B cell (primary cell): ENCODE measurements around the gene LHFPL6. TPM values are rescaled to one million over a fixed set of nuclear protein-coding genes. Genes with fewer than 3 reads are reported as not detected.

Experiments
- ATAC-seq: fragments of 200-7000 bp; cut with Tn5 transposase; one replicate; pipeline ENCODE4 v1.10.0; 2021; ENCODE audit warnings: low read depth, mild to moderate bottlenecking, moderate number of reproducible peaks, moderate library complexity
- CTCF ChIA-PET: fragments of 350-600 bp; sonication (Branson Sonifier 250); formaldehyde crosslinking; loops from one replicate; lab custom pipeline; 2021; ENCODE audit warnings: antibody characterized with exemption, inconsistent platforms; lab: Charles Lee
- POLR2A ChIA-PET: fragments of 350-600 bp; sonication (Branson Sonifier 250); formaldehyde crosslinking; loops from one replicate; lab custom pipeline; 2021; ENCODE audit warnings: antibody characterized with exemption; lab: Charles Lee
- DNase-seq: peaks from one replicate; pipeline ENCODE4 v3.0.0; 2013
- H2AFZ ChIP-seq: 2 replicates; pipeline ENCODE4 v1.6.1; 2012; ENCODE audit warnings: mild to moderate bottlenecking, low read depth, low read length; ENCODE audit not compliant: insufficient read depth, poor library complexity, severe bottlenecking
- H3K27ac ChIP-seq, 2 donors: 1 replicate in 1 of 2; 2 replicates in 1 of 2; pipeline ENCODE4 v1.5.1; 2012 to 2013; ENCODE audit warnings: low read length in 2 of 2, mild to moderate bottlenecking in 2 of 2, moderate library complexity in 1 of 2
- H3K27me3 ChIP-seq, 4 experiments: fragments of 200-600 bp in 1 of 4; sonication (generic) in 1 of 4; replicated peaks in 1 of 4; 1 replicate in 2 of 4; 2 replicates in 2 of 4; pipeline versions ENCODE4 v1.6.1 to v1.7.0; 2013 to 2016; ENCODE audit warnings: low read length in 3 of 4, mild to moderate bottlenecking in 2 of 4, mixed read lengths in 1 of 4, moderate library complexity in 1 of 4; ENCODE audit not compliant: insufficient read depth in 4 of 4, control insufficient read depth in 3 of 4; ENCODE audit errors: control extremely low read depth in 1 of 4
- H3K36me3 ChIP-seq, 2 experiments: replicated peaks in 1 of 2; 1 replicate in 1 of 2; 2 replicates in 1 of 2; pipeline versions ENCODE4 v1.6.1 to v1.7.1; 2013; ENCODE audit warnings: low read length in 1 of 2; ENCODE audit not compliant: insufficient read depth in 2 of 2, control insufficient read depth in 1 of 2; ENCODE audit errors: control extremely low read depth in 1 of 2, extremely low read depth in 1 of 2
- H3K4me1 ChIP-seq, 2 donors: fragments of 200-600 bp in 1 of 2; sonication (generic) in 1 of 2; 1 replicate in 1 of 2; 2 replicates in 1 of 2; pipeline versions ENCODE4 v1.5.1 to v1.6.1; 2013 to 2017; ENCODE audit warnings: low read length in 2 of 2; ENCODE audit not compliant: control insufficient read depth in 2 of 2, insufficient read depth in 2 of 2
- H3K4me2 ChIP-seq: replicated peaks from 2 replicates; pipeline ENCODE3; 2012; ENCODE audit warnings: mild to moderate bottlenecking, low read depth, low read length; ENCODE audit not compliant: poor library complexity, severe bottlenecking
- H3K4me3 ChIP-seq, 5 experiments: fragments of 200-600 bp in 1 of 5; sonication (generic) in 1 of 5; 1 replicate in 3 of 5; 2 replicates in 2 of 5; pipeline versions ENCODE4 v1.5.1 to v1.7.0; 2011 to 2016; ENCODE audit warnings: low read length in 4 of 5, mild to moderate bottlenecking in 4 of 5, low read depth in 2 of 5, control low read depth in 1 of 5, moderate library complexity in 1 of 5; ENCODE audit not compliant: insufficient read depth in 1 of 5; ENCODE audit errors: control extremely low read depth in 1 of 5, extremely low read depth in 1 of 5
- H3K79me2 ChIP-seq: fragments of 200-600 bp; sonication (generic); one replicate; pipeline ENCODE4 v1.6.0; 2016; ENCODE audit warnings: low read length; ENCODE audit not compliant: control insufficient read depth, insufficient read depth
- H3K9ac ChIP-seq: fragments of 200-600 bp; sonication (generic); 2 replicates; pipeline ENCODE4 v1.6.1; 2017; ENCODE audit warnings: mild to moderate bottlenecking, low read length, moderate library complexity
- H3K9me3 ChIP-seq, 3 donors: one replicate each; pipeline versions ENCODE4 v1.6.1 to v1.7.1; 2013; ENCODE audit warnings: low read length in 2 of 3; ENCODE audit not compliant: control insufficient read depth in 2 of 3, insufficient read depth in 1 of 3; ENCODE audit errors: control extremely low read depth in 1 of 3
- H4K20me1 ChIP-seq: 2 replicates; pipeline ENCODE4 v1.6.0; 2012; ENCODE audit warnings: mild to moderate bottlenecking, low read length; ENCODE audit not compliant: insufficient read depth, control insufficient read depth, poor library complexity, severe bottlenecking
- H3K27ac Mint-ChIP-seq: one replicate; pipeline ENCODE4 v1.8.0; 2021; ENCODE audit warnings: mixed read lengths
- H3K27me3 Mint-ChIP-seq: one replicate; pipeline ENCODE4 v1.8.0; 2021; ENCODE audit warnings: mixed read lengths
- H3K4me1 Mint-ChIP-seq: one replicate; pipeline ENCODE4 v1.8.0; 2021; ENCODE audit warnings: mixed read lengths
- H3K4me3 Mint-ChIP-seq: one replicate; pipeline ENCODE4 v1.8.0; 2021; ENCODE audit warnings: mixed read lengths
- H3K9me3 Mint-ChIP-seq: one replicate; pipeline ENCODE4 v1.8.0; 2022; ENCODE audit warnings: mixed read lengths; ENCODE audit not compliant: insufficient read depth
- EZH2 ChIP-seq: IDR thresholded peaks from 2 replicates; pipeline ENCODE4 v1.6.1; 2012; ENCODE audit warnings: borderline replicate concordance, low read depth, mild to moderate bottlenecking, moderate library complexity, low read length; ENCODE audit not compliant: insufficient read depth, poor library complexity, severe bottlenecking
- WGBS: methylation state at CpG from one replicate; pipeline ENCODE4 v1.1.5; 2013; ENCODE audit warnings: missing lambda C conversion rate; ENCODE audit not compliant: insufficient coverage; 5-methylcytosine and 5-hydroxymethylcytosine counted together
- intact Hi-C: fragments of 100-400 bp; cut with micrococcal nuclease; formaldehyde crosslinking; loops from one replicate; pipeline ENCODE4 v1.10.0; 2022
- polyA plus RNA-seq: library from polyadenylated mRNA; depleted of rRNA; stranded (reverse); fragments of >200 nt; gene quantifications from 2 replicates; pipeline ENCODE4 v1.2.3, GENCODE V29; 2012
- total RNA-seq, 2 donors: library from RNA; stranded (reverse); fragments of 120-200 nt in 1 of 2; gene quantifications; 1 replicate in 1 of 2; 2 replicates in 1 of 2; pipeline versions ENCODE4 v1.2.3 to v1.2.4, GENCODE V29; 2013 to 2022
- TF ChIP-seq, protein P1 (sequence below): fragments of 200-600 bp; IDR thresholded peaks from one replicate; pipeline ENCODE4 v1.8.0; 2022; ENCODE audit warnings: antibody characterized with exemption, mild to moderate bottlenecking

LHFPL6 gene
- total and polyA plus RNA-seq, 2 donors (not counting 1 experiment from before 2014, with no cell fraction given) = 0.01 TPM; not detected in 1

GRCh38 chr13:39347926-39348901 is 254.8 kb downstream of the LHFPL6 start:
- Histone ChIP-seq H2AFZ (no peak overlapping the region), H3K27ac (no peak overlapping the region), H3K79me2 (no peaks in the 10 kb centered on the region), H3K9ac (no peak overlapping the region), H3K4me3 (no peak overlapping the region), H3K4me1 (no peaks in the 10 kb centered on the region), H3K36me3 (no peaks in the 10 kb centered on the region), H3K9me3 (no peaks in the 10 kb centered on the region), H4K20me1 (no peaks in the 10 kb centered on the region), H3K4me2 (no peak overlapping the region), H3K27me3 (peaks cover 0 to 3% (median 0%) of the 10 kb centered on the region in 4 experiments)
- Mint-ChIP-seq H3K27ac (no peak overlapping the region), H3K9me3 (no peaks in the 10 kb centered on the region), H3K4me3 (no peak overlapping the region), H3K4me1 (no peaks in the 10 kb centered on the region), H3K27me3 (peaks cover 11% of the 10 kb centered on the region)
- intact Hi-C loops = no loop called here
- ATAC-seq (no peak), DNase-seq (no peak)
- no peak for TF ChIP-seq EZH2
- TF ChIP-seq, protein P1, sequence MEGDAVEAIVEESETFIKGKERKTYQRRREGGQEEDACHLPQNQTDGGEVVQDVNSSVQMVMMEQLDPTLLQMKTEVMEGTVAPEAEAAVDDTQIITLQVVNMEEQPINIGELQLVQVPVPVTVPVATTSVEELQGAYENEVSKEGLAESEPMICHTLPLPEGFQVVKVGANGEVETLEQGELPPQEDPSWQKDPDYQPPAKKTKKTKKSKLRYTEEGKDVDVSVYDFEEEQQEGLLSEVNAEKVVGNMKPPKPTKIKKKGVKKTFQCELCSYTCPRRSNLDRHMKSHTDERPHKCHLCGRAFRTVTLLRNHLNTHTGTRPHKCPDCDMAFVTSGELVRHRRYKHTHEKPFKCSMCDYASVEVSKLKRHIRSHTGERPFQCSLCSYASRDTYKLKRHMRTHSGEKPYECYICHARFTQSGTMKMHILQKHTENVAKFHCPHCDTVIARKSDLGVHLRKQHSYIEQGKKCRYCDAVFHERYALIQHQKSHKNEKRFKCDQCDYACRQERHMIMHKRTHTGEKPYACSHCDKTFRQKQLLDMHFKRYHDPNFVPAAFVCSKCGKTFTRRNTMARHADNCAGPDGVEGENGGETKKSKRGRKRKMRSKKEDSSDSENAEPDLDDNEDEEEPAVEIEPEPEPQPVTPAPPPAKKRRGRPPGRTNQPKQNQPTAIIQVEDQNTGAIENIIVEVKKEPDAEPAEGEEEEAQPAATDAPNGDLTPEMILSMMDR = no peak
- CTCF ChIA-PET = no interaction called here
- WGBS = 69% methylated on average over 4 of the region's 9 CpGs
- POLR2A ChIA-PET = no interaction called here

DNA sequence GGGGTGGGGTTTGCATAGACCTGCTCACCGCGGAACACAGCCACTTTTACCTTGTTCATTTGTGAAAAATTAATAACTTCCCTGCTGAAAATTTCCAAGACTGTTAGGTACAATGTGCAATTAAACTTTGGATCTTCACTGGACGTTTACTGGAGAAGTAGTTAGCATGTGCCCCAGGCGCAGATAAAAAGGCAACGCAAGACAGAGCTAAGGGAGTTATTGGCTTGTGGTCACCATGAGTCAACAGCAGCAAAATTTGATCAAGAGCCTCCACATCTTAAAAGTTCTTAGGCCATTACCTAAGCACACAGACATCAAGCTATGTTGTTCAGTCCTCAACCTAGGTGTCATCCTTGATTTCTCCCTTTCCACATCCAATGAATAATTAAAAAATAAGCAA is 257.0 kb downstream of the LHFPL6 start:
- ChIA-PET CTCF (no interaction called here), POLR2A (no interaction called here)
- TF ChIP-seq EZH2 = no peak
- TF ChIP-seq, protein P1 = no peak
- Histone ChIP-seq H3K4me2 (no peak overlapping the region), H3K4me1 (no peaks in the 10 kb centered on the region), H3K9ac (no peak overlapping the region), H4K20me1 (no peaks in the 10 kb centered on the region), H3K27me3 (peaks cover 0 to 3% (median 0%) of the 10 kb centered on the region in 4 experiments), H2AFZ (no peak overlapping the region), H3K36me3 (no peaks in the 10 kb centered on the region), H3K27ac (no peak overlapping the region), H3K9me3 (no peaks in the 10 kb centered on the region), H3K79me2 (no peaks in the 10 kb centered on the region), H3K4me3 (no peak overlapping the region)
- Mint-ChIP-seq H3K4me3 (no peak overlapping the region), H3K27ac (no peak overlapping the region), H3K4me1 (no peaks in the 10 kb centered on the region), H3K9me3 (no peaks in the 10 kb centered on the region), H3K27me3 (peaks cover 11% of the 10 kb centered on the region)
- no peak for ATAC-seq
- intact Hi-C loops = no loop called here
- DNase-seq = no peak
- WGBS = 100% methylated on average over 1 of the region's 5 CpGs
